Superior temporal gyrus (tissue), 1 donor: ENCODE measurements around the gene KDM8.

Experiments used
- DNase-seq: peaks from one replicate; pipeline ENCODE4 v3.0.0-alpha.2; 2016; ENCODE audit errors: extremely low spot score

The KDM8 gene

DNA sequence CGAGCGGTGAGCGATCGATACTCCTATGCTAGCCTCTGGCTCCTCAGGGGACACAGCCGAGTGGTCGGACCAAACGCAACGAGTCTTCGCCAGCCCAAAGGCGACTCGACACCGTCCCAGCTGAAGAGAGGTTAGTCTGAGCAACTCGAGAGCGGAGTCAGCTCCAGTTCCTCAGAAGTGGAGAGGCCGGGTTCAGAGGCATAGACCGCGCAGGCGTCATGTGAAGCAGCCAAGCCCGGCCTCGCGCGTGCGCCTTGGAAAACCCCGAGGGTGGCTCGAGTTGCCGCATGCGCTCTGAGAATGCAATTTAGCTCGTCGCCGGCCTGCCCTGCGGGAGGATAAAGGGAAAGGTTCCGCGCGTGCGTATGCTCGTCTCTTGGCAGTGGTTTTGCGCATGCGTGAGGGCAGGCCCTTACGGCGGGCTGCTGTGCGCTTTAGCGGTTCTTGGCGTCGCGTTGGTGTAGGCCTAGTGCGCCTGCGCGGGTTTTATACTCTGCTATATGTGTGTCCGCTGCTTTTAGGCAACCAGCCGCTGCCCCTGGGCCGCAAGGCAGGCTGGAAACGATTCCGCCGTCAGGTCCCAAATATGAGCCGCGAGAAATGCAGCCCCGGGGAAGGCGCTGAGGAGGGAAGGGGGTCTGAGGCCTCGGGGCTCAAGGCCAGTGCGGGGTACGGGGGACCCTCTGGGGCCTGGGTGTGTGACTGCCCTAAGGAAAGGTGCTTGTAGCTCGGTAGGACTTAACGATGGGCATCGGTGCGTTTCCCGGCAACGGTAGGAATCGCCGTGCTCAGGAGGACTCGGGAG, at the start of gene KDM8:
KDM8 (plus strand) TSS at position 20 of the 805 bp plus-strand sequence. CDS start 6,598 bp downstream, outside the sequence.
- peak; percentile 100 for DNase-seq

DNA sequence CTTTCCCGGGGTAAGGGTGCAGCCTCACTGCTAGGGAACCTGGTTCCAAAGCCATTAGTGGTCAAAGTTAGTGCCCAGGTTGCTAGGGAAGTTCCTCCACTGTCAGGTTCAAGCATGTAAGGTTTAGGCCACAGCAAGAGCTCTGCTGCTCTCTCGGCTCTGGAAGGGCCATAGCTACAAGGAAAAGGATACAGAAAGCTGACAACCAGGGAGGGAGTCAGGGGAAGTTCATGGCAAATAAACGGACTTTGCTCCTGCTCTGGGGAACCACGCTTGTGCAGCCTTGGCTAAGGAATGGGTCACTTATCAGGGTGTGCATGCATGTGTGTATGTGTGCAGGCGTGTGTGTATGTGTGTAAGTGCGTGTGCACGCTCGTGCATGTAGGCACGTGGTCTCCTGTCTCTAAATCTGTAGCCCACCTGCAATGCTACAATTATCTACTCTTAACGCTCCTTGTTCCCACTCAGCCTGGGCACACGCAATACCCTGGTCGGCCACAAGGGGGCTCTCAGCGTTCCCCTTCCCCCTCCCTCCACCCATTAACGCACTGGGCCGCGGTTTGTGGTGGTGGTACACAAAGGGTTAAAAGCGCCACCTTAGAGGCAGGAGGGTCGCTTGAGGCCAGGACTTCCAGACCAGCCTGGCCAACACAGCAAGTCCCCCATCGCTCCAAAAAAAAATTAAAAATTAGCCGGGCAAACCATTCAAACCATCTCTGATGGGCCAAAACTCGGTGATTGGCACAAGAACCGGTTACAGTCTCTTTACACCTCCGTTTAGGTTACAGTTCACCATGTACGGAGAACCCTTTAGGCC, 48.4 kb upstream of the KDM8 start:
- DNase-seq = peak; percentile 47

DNA sequence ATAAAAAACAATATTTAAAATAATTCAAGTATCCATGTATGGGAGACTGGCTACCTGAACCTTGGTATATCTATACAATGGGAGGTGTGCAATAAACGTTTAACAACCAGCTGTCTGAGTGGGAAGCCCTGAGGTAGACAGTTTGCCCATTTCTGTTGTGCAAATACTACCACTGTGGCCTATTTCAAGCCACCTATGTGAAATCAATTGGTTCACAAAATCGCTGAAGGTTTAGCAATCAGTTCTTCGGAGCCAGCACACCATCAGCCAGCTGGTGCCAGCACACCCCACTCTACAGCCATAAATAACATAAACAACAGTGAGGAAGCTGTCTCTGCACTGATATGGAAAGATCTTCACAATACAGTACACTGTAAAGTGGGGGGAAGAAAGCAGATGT, 46.7 kb upstream of the KDM8 start:
- DNase-seq = no peak

- no peak for DNase-seq
Observed at GRCh38 chr16:27161398-27161797, 41.9 kb upstream of the KDM8 start.

GRCh38 chr16:27164352-27164751, 39.0 kb upstream of the KDM8 start:
- no peak for DNase-seq

DNA sequence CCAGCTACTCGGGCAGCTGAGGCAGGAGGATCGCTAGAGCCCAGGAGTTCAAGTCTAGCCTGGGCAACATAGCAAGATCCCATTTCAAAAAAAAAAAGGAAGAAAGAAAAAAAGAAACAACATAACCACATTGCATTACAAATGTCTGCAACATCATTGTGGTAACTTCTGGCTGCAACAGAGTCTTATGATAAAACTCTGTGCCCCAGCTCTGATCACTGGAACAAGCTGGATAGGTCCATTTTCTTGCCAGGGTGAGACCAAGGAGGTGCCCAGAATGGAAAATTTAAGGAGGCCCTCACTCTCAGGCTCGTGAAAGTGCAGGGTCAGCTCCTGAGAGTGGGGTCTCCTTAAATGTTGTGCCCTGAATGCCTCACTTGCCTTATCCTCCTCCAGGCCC, 37.8 kb upstream of the KDM8 start:
- no peak for DNase-seq

DNA sequence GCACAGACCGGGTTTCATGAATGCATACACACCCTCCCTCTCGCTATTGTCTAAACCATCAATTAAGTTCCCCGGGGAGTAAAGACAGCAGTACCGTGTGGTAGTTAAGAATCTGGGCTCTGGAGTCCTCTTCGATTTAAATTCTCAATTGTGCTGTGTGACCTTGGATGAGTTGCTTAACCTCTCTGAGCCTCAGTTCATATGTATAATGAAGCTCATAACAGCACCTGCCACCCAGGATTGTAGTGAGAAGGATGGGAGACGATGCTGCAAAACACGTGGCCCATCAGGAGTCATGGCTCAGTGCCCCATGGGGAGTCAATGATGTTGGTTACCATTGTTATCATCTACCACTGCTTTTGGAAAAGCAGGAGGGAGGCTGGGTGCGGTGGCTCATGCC, 34.5 kb upstream of the KDM8 start:
- no peak for DNase-seq

DNA sequence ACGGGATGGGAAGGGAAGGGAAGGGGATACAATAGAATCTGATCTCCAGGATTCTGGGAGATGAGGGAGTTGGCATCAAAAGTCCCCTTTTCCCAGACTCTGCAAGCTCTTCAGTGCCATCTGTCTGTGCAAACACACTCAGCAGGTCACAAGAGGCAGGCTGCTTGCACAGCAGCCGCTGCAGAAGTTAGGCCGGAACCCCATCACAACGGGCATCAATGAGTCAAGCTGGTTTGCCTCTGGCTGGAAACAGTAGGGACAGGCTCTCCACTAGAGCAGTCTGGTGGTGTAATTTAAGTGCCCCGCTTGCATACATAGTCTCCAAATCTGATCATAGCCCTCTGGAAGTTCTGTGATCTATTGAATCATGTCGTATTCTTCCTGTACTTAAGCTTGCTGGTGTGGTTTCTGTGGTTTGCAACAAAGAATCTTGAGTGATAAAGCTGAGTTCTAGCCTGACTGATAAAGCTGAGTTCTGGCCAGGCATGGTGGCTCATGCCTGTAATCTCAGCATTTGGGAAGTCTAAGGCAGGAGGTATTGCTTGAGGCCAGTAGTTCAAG, 33.7 kb upstream of the KDM8 start:
- DNase-seq = no peak

DNA sequence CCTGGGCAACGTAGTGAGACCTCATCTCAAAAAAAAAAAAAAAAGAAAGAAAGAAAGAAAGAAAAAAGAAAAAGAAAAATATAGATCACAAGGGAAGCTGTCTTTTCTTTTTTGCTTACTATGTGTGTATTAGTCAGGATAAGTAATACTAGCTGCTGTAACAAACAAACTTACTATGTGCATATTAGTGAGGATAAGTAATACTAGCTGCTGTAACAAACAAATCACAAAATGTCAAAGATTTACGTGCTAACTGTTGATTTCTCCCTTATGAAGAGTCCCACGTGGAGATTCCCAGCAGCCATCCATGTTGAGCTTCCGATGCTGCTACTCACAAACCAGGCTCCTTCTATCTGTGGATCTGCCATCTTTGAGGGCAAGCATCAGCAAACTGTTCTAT, 31.7 kb upstream of the KDM8 start:
- DNase-seq = no peak

- DNase-seq = no peak
Observed at GRCh38 chr16:27174007-27174406, 29.3 kb upstream of the KDM8 start.

DNA sequence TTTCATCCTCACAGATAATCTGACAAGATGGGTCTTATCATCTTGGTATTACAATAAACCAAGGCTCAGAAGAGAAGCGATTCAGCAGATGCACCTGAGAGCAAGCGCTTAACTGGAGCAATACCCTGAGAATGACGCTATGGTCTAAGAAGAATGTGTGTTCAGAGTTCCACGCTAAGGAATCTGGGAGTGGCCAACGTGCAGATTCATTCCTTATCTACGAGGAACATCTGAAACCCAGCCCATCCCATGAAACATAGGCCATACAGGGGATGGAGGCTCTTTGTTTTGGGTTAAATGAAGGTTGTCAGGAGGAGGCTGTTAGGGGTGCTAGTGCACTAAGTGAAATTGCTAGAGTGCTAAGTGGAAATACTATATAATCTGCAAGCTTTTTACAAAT, 28.5 kb upstream of the KDM8 start:
- no peak for DNase-seq

GRCh38 chr16:27175888-27176287, 27.4 kb upstream of the KDM8 start:
- DNase-seq = no peak

DNA sequence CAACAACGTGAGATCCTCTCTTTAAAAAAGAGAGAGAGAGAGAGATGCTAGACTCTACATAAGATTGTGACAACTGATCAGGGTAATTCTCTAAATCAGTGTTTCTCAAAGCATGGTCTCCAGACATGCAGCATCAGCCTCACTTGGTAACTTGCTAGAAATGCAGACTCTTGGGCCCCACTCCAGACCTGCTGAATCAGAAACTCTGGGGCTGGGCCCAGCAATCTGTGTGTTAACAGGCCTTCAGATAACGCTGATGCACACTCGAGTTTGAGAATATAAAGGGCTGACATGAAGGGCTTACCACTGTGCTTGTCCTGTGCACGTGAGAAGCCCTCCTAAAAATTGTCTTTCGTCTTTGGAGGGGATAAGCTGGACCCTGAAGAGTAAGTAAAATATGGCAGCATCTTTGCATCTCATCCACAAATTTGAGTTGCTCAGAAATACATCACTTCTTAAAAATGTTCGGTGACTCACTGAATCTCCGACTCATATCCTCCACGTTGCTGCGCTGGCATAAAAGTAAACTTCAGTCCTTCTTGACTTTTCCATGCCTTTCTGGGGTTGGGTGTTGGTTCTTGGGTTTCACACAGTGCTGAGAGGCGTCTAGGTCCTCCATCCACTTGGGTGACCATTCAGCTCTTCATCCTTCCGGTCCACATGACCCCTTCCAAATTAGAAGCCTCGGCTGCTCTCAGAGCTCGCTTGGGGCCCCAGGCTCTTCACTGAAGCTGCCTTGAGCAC, 26.1 kb upstream of the KDM8 start:
- no peak for DNase-seq

- peak; percentile 64 for DNase-seq
Observed at GRCh38 chr16:27179500-27180072, 23.7 kb upstream of the KDM8 start.

- DNase-seq = no peak
Observed at GRCh38 chr16:27181019-27181790, 22.1 kb upstream of the KDM8 start.

GRCh38 chr16:27182906-27183405, 20.4 kb upstream of the KDM8 start:
- no peak for DNase-seq

GRCh38 chr16:27185776-27186130, 17.6 kb upstream of the KDM8 start:
- no peak for DNase-seq

GRCh38 chr16:27188633-27189032, 14.7 kb upstream of the KDM8 start:
- DNase-seq = no peak

DNA sequence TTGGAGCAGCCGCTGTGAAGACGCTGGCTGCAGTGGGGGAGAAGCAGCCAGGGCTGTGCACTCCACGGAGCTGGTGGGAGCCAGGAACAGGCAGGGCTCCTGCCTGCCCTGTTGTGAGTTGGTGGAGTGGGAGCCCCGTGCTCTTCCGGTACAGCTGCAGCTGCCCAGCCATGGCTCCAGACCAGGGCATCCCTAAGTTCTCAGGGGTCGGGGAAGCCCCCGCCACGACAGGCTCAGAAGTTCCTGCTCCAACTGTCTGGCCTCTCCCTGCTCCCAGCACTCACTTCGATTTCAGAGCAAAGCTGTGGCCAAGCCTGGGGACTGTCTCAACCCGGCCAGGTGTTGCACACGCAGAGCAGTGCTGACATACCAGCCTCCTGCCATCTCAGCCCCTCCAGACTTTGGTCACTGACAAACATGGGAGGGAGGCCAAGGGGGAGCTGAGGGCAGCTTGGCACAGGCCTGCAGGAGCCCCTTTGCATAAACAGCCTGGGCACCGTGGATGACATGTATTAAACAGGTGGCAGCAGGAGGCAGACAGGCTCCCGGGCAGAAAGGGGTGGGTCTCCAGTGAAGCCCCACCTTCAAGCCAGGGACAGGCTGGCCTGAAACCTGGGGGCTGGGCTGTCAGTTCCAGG, 13.9 kb upstream of the KDM8 start:
- no peak for DNase-seq

GRCh38 chr16:27190316-27190871, 12.9 kb upstream of the KDM8 start:
- DNase-seq = no peak
